Left renal cortex interstitium (tissue), 4 donors: ENCODE results near the gene FREM2. TPM values are rescaled to one million over a fixed set of nuclear protein-coding genes. Genes with fewer than 3 reads are reported as not detected.

ENCODE experiments used
- DNase-seq, 4 donors: peaks; one replicate each; pipeline ENCODE4 v3.0.0-alpha.2; 2013; ENCODE audit warnings: low read depth in 4 of 4, low spot score in 2 of 4, missing footprints in 1 of 4
- polyA plus RNA-seq, 4 donors: library from polyadenylated mRNA; unstranded; fragments of 120-200 nt; gene quantifications; one replicate each; pipeline ENCODE4 v1.2.1, GENCODE V29; 2013; ENCODE audit not compliant: insufficient read length in 4 of 4

The FREM2 gene
- polyA plus RNA-seq, 4 donors, result 38.7 to 46.7 (median 42.0) TPM

- no peak for DNase-seq
These were observed 192.9 kb downstream of the FREM2 start for GRCh38 chr13:38879786-38880185.

GRCh38 chr13:38880397-38880796 lies 193.5 kb downstream of the FREM2 start:
- DNase-seq, result no peak

DNA sequence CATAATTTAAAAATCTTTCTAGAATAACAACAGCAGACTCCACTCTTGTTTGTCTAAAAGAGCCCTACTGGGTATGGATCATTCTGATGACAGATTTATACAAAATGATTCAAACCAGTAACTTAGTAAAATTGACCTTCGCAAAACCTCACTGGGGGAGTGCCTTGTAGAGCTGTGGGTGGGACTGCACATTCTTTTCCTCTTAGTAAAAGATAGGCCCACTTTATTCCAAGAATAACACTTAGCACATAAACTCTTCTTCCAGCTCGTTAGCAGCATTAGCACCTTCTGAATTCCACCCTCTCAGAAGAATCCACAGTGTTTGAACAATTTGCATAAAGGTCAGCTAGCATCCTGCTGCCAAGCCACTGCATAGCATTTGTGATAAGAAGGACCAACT lies 196.9 kb downstream of the FREM2 start:
- DNase-seq, result no peak

DNA sequence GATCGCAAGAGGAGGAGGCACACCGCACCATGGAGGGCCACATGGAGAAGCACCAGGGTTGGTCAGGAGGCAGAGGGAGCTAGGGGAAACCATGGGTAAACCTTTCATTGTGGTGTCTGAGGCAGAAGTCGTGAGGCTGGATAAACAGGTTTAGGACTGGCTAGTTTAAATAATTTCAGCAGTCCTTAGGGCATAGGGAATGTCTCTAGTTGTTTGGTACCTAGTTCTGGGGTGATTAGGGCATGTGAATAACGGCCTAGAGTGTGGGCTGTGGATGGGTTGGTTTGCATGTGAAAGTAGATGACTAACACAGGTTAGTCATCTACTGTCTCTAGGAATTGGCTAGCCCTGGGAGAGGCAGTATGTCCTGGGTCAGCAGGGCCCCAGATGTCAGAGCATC lies 201.4 kb downstream of the FREM2 start:
- DNase-seq, result no peak

DNA sequence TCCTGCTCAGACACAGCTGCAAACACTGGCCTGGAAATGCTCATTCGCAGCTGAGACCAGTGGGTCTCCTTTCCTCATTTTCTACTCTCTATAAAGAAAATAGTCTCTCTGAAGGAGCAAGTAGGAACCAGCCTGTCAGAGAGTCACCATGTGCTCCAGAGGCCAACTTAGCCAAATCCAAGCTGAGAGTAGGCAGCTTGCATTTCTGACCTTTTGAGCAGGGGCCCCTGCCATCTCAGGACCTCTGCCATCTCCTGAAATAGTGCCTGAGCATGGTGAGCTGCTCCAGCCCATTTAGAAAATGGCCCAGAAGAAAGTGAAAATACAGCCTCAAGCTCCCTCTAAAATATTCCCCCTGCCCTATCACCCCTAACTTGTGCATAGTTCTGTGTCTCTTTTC lies 208.2 kb downstream of the FREM2 start:
- no peak for DNase-seq

DNA sequence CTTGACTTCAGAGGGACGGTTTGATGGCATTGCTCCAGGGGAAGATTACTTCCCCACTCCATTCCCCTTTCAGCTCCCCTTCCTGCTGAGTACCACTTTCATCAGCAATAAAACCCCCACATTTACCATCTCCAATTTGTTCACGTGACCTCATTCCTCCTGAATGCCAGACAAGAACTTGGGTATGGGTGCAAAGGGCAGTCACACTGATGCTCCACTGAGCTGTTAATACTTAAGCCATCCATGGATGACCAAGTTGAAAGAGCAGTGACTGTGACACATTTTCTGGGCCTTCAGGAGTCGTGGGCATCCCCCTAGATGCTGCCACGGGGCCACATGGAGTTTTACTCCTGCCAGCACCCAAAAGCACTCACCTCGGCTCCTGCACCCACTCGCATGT lies 210.6 kb downstream of the FREM2 start:
- DNase-seq, result no peak

DNA sequence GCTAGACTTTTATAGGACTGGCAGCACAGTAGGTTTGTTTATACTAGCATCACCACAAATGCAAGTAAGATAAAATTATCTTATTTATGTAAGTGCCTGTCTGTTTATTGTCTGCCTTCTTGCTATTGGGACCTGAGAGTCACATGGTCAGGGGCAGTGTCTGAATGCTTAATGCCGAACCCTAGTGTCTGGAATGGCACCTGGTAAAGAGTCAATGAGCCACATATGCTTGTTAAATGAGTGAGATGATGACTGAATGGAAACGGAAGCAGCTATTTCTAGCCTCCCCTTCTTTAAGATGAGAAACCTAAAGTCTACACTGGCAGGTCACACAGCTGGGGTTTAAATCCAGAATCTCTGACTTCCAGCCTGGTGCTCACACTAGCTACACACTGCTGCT lies 211.6 kb downstream of the FREM2 start:
- no peak for DNase-seq

GRCh38 chr13:38899571-38899970 lies 212.7 kb downstream of the FREM2 start:
- no peak for DNase-seq

DNA sequence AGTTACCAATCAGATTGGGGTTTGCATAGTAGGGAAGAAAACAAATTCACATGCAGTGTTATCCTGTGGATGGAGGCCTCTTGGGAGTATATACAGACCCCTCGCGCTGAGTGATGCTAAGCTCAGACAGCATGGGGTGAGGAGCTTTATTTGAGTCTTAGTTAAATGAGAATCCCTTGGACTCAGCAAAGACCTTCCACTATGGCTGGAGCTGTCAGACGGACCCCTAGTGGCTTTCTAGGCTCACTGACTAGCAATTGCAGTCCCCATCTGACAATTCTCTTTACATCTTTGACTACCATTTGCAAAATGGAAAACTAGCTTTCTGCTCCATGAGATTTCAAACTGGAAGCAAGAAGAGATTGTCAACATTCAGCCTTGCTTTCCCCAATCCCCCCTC lies 213.3 kb downstream of the FREM2 start:
- no peak for DNase-seq

DNA sequence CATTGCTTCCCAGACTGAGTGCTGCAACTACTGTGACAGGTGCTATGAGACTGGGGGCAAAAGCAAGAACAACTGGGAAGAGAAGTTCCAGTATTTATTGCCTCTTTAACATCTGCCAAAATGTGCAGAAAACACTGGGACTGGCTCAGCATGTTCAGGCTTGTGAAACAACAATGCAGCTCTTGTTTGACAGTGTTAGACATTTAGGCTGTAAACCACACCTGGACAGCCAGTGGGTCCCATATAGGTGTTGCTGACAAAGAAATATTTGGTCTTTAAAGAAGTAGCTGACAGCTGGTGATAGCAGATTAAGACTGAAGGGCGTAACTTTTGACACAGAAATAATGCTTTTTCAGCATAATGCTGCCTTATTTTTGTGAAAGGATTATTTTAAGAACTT lies 215.7 kb downstream of the FREM2 start:
- no peak for DNase-seq

GRCh38 chr13:38905081-38905480 lies 218.2 kb downstream of the FREM2 start:
- no peak for DNase-seq

DNA sequence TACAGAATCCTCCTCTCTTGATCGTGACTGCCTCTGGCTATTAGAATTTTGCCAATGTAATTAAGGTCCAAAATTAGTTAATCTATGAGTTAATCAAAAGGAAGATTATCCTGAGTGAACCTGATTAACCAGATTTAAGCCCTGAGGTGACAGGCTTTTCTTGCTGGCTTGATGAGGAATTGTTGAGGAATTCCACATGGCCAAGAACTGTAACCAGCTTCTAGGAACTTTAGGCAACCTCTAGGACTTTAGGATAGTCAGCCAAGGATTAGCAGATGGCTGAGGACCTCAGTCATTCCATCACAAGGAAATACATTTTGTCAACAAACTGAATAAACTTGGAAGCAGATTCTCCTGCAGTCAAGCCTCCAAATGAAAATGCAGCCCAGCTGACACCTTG lies 219.0 kb downstream of the FREM2 start:
- no peak for DNase-seq

DNA sequence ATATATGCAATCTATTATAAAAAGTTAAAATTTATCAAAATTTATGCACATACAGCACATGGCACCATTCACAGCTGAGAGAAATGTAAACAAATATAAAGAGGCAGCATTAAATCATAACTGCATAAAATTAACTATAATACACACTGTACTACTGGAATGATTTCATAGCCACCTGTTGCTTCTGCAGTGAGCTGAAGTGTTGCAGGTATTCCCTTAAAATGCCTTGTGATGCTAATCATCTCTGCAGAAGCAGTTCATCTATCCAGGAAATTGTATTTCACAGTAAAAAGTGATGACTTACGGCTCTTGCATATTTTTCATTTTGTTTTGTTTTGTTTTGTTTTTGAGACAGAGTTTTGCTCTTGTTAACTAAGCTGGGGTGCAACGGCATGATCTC lies 221.7 kb downstream of the FREM2 start:
- DNase-seq, result no peak

DNA sequence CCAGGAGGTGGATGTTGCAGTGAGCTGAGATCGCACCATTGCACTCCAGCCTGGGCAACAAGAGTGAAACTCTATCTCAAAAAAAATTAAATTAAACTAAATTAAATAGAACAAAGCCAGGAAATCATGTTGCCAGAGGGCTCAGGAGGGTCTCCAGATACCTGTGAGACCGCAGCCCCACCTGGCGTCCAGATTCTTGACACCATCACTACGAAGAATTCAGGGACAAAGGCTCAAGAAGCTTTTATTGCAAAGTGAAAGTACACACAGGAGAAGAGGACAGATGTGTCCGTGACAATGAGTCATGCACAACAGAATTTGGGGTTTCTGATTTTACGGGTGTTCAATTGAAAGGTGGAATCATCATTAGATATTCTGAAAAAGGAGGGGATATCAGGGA lies 227.2 kb downstream of the FREM2 start:
- DNase-seq, result no peak

GRCh38 chr13:38921081-38921480 lies 234.2 kb downstream of the FREM2 start:
- no peak for DNase-seq

DNA sequence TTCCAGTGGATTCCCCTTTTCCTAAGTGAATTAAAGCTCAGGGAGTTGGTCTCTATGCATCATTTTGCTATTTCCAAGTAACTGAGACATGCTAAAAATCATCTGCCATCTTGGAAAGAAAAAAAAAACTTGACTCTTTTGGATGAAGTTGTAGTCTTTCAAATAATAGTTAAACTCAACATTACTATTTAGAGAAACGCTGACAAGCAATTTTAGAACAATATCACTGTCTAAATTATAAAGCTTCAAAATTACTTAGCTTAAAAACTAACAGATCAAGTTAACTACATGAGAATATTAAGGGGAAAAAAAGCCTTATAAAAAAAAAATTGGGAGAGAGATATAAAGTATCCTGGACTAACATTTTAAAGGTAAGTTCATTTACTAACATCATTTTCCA lies 235.3 kb downstream of the FREM2 start:
- DNase-seq, result no peak

- DNase-seq, result no peak
These were observed 246.9 kb downstream of the FREM2 start for GRCh38 chr13:38933786-38934185.
